Activated naive CD4-positive, alpha-beta T cell treated with anti-CD3 and anti-CD28 coated beads, Interleukin-2, amount 50 U/mL, for 16 hours (primary cell): Measurements from ENCODE around the gene BRD1.
A peak's percentile ranks its signal among the peaks of the same experiment; 100 is the strongest.

ENCODE experiments used
- DNase-seq: peaks from one replicate; pipeline ENCODE4 v3.0.0-alpha.2; 2020

Gene BRD1

GRCh38 chr22:49800408-49801238 is 27.1 kb downstream of the BRD1 start:
- no peak for DNase-seq

- DNase-seq: no peak
These were observed 28.1 kb downstream of the BRD1 start for GRCh38 chr22:49799431-49800075.

- DNase-seq: no peak
These were observed 29.1 kb downstream of the BRD1 start for GRCh38 chr22:49798486-49799151.

- DNase-seq: no peak
These were observed 30.0 kb downstream of the BRD1 start for GRCh38 chr22:49797706-49798105.

- DNase-seq: no peak
These were observed 30.9 kb downstream of the BRD1 start for GRCh38 chr22:49796596-49797270.

GRCh38 chr22:49795521-49795920 is 32.2 kb downstream of the BRD1 start:
- DNase-seq: no peak

- no peak for DNase-seq
These were observed 33.8 kb downstream of the BRD1 start for GRCh38 chr22:49793871-49794270.

GRCh38 chr22:49793296-49793695 is 34.4 kb downstream of the BRD1 start:
- no peak for DNase-seq

- no peak for DNase-seq
These were observed 35.6 kb downstream of the BRD1 start for GRCh38 chr22:49792107-49792506.

GRCh38 chr22:49791682-49792081 is 36.0 kb downstream of the BRD1 start:
- DNase-seq: no peak

- no peak for DNase-seq
These were observed 36.8 kb downstream of the BRD1 start for GRCh38 chr22:49790912-49791311.

- peak; percentile 34 for DNase-seq
These were observed 38.2 kb downstream of the BRD1 start for GRCh38 chr22:49789289-49790141.

- no peak for DNase-seq
These were observed 39.2 kb downstream of the BRD1 start for GRCh38 chr22:49788504-49788903.

- no peak for DNase-seq
These were observed 39.8 kb downstream of the BRD1 start for GRCh38 chr22:49787861-49788260.

GRCh38 chr22:49786976-49787706 is 40.5 kb downstream of the BRD1 start:
- DNase-seq: no peak

- no peak for DNase-seq
These were observed 41.7 kb downstream of the BRD1 start for GRCh38 chr22:49785841-49786471.

- no peak for DNase-seq
These were observed 42.6 kb downstream of the BRD1 start for GRCh38 chr22:49785046-49785521.

GRCh38 chr22:49784630-49784971 is 43.1 kb downstream of the BRD1 start:
- no peak for DNase-seq

GRCh38 chr22:49783926-49784629 is 43.6 kb downstream of the BRD1 start:
- DNase-seq: no peak

- DNase-seq: no peak
These were observed 44.5 kb downstream of the BRD1 start for GRCh38 chr22:49783036-49783746.
